HG03469 (cell line): ENCODE results near the gene MRRF.
"Not testable (repeated sequence)": the region's sequence is repeated elsewhere in the genome, so short reads cannot be mapped to it uniquely, and the experiment has no call there.

ENCODE experiments used
- ATAC-seq: cut with Tn5 transposase; IDR thresholded peaks from one replicate; pipeline ENCODE4 v1.9.1; 2021; ENCODE audit warnings: mild to moderate bottlenecking, moderate library complexity, moderate number of reproducible peaks; ENCODE audit not compliant: unreplicated experiment

MRRF gene

GRCh38 chr9:122268041-122268814 lies 3.5 kb downstream of the MRRF start:
- no peak for ATAC-seq

- no peak for ATAC-seq
Observed at GRCh38 chr9:122274055-122274454, 9.4 kb downstream of the MRRF start.

DNA sequence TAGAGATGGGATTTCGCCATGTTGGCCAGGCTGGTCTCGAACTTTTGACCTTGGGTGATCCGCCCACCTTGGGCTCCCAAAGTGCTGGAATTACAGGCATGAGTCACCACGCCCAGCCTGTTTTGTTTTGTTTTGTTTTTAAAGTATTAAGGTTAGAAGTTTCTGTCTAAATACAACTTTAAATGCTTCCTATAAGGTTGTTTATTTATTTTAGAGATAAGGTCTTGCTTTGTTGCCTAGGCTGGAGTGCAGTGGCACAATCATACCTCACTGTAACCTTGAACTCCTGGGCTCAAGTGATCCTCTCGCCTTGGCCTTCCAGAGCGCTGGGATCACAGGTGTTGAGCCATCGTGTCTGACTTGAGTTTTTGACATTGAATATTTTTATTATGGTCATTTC lies 11.4 kb downstream of the MRRF start:
- no peak for ATAC-seq

DNA sequence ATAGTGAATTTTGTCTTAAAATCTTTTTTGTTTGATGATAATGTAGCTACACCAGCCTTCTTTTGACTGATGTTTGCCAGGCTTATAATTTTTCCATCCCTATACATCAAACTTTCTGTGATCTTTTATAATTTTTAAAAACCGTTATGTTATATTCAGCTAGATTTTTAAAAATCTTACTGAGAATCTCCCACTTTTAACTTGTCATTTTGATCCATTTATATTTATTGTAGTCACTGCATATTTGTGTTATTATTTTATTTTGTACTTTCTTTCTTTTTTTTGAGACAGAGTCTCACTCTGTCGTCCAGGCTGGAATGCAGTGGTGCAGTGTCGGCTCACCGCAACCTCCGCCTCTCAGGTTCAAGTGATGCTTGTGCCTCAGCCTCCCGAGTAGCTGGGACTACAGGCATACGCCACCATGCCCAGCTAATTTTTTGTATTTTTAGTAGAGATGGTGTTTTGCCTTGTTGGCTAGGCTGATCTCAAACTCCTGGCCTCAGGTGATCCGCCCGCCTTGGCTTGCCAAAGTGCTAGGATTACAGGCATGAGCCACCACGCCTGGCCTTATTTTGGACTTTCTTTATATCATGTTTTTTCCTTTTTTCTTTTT lies 12.7 kb downstream of the MRRF start:
- no peak for ATAC-seq

DNA sequence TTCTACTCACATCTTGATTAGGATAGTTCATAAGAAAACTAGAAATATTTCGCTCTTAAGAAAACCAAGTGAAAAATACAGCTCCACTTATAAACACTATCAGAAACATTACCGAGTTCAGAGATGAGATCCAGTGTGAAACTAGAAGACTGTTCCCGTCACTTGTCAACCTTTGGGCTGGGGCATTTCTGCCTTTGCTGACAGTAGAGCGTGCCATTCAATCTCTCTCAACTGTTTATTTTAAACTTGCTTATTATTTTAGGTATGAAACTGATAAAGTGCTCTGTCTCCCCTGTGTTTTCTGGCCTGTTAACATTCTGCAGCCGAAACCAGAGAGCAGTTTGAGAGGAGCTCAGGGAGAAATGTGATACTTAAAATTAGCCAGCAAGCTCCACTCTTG lies 16.7 kb downstream of the MRRF start:
- no peak for ATAC-seq

GRCh38 chr9:122286764-122287163 lies 22.1 kb downstream of the MRRF start:
- ATAC-seq, result peak; percentile 57

GRCh38 chr9:122287214-122287720 lies 22.6 kb downstream of the MRRF start:
- no peak for ATAC-seq

DNA sequence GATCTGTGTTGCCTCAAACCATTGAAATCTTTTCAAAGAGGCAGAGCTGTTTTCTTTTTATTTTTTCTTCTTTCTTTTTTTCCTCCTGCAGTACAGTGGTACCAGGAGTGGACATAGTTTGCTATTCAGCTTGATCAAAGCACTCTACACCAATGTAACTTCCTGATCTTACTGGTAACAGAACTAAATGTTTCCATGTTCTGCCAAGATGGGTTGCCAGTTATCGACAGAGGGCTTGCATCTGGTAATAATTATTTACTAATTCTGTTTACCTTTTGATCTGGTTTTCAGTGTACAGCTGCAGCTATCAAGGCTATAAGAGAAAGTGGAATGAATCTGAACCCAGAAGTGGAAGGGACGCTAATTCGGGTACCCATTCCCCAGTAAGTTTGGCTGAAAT lies 26.8 kb downstream of the MRRF start:
- ATAC-seq, result no peak

GRCh38 chr9:122294531-122294930 lies 29.8 kb downstream of the MRRF start:
- ATAC-seq, result no peak

DNA sequence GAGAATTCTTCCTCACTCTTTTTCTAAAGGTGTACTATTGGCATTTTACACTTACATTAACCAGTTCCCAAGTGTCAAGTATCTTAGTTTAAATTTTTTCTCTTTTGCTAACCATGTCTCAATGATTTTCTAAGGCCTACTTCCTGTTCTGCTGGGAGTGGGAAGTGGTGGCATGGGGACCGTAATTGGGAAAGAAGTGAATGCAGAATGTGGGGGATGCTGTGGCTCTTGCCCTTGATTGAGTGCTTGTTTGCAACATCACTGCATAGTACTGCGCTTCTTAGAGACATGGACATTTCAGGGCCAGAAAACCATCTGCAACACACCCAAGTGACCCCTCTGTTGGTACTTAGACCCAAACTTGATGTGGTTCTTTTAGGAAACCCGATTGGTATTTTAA lies 32.8 kb downstream of the MRRF start:
- no peak for ATAC-seq

DNA sequence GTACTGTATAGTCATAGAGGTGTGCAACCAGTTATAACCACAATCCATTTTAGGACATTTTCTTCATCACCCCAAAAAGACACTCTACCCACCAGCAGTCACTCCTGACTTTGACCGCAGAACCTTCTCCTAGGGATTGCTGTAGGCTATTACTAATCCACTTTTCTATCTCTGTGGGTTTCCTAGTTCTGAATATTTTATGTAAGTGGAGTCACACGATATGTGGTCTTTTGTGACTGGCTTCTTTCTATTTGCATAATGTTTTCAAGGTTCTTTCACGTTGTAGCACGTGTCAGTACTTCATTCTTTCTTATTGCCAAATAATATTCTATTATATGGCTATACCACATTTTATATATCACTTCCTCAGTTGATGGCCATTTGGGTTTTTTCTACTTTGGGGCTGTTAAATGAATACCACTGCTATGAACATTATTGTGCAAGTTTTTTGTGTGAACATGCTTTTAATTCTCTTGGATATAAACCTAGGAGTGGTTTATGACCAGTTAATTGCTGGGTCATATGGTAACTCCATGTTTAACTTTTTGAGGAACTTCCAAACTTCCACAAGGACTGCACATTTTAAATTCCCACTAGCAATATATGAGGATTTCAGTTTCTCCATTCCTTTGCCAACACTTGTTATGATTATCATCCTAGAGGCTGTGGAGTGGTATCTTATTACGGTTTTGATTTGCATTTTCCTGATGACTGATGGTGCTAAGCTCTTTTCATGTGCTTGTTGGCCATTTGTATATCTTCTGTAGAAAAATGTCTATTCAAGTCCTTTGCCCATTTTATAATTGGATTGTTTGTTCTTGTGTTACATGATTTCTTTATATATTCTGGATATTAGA lies 37.8 kb downstream of the MRRF start:
- no peak for ATAC-seq

DNA sequence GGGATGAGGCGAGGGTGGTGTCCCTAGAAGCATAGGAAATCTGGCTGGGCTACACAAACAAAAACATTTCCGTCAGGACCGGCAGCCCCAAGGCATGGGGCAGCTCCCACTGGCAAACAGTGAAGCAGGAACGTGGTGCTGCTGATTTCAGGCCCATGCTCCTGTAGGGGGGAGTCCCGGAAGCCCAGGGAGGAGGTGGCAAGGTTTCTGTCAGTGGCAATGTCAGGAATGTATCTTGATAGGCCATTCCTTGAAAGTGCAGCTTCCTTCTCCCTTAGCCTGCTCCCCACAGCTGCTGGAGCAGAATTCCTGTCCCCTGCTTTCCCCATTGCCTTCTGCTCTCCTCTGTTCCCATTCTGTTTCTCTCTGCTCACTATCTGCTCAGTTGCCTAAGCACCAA lies 42.4 kb downstream of the MRRF start:
- ATAC-seq, result no peak

- ATAC-seq, result no peak
Observed at GRCh38 chr9:122307925-122308324, 43.2 kb downstream of the MRRF start.

DNA sequence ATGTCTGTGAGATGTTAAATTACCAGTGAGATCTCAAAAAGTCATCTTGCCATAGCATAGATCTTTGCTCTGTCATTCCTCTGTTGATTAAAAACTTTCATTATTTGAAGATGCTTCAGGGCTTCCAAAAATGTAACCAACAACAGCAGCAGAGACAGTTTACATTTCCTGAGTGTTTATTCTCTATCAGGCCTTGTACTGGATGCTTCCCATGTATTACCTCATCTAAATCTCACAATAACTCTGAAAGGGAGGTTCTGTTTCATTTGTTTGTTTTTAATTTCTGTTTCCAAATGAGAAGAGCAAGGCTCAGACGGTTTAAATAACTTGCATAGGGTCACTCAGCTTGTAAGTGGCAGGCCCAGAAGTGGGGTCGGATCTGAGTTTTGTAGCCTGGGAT lies 45.2 kb downstream of the MRRF start:
- ATAC-seq, result no peak

- ATAC-seq, result no peak
Observed at GRCh38 chr9:122314165-122314564, 49.5 kb downstream of the MRRF start.

GRCh38 chr9:122315534-122315933 lies 50.9 kb downstream of the MRRF start:
- ATAC-seq, result no peak

DNA sequence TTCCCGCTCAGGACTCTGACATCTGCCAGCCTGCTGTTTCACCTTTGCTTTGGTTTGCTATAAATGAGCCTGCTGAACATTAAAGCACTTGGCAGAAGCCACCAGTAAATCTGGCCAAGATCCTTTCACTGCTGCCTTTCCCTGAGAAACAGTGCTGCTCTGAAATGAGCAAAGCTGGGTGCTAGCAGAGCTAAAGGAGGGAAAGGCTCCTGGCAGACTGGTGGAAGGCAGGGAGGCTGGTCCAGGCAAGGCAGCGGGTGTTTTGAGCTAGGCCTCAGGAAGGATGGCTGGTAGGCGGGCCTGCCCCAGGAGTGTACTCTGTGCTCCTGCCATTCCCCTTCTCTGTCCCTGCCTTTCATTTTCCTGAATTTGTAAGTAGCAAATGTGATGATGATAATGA lies 53.6 kb downstream of the MRRF start:
- no peak for ATAC-seq

DNA sequence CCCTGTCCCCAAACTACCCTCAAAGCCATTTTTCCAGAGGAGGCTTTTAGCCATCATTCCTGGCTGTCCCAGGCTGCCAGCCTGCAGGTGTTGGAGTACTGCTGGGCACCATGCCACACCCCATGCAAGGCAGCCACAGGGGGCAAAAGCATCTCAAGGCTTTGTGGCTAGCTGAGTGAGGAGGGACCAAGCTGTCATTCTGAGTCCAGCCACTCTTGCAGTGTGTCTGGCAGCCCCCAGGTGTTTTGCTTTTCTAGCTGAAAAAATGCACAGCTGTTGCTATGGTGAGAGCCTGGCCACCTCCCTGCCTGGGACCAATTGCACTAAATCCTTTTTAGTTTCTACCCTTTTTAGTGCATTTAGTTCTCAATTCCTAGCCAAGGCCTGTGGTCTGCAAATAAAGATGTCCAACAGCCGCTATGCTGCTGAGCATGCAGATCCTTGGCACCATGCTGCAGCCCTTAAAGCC lies 55.8 kb downstream of the MRRF start:
- no peak for ATAC-seq

DNA sequence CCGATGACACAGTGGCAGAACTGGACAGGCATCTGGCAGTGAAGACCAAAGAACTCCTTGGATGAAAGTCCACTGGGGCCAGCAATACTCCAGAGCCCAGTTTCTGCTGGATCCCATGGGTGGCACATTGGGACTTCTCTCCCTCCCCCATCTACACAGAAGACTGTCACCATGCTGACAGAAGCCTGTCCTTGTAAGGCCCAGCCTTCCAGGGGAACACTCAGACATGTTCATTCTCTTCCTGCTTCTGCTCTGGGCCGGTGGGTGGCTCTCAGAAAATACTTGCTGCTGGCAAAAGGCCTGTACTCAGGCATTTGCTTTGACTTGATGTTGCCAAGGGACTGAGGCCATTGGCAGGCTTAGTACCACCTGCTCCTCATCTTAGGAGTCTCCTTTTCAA lies 57.9 kb downstream of the MRRF start:
- ATAC-seq, result no peak

DNA sequence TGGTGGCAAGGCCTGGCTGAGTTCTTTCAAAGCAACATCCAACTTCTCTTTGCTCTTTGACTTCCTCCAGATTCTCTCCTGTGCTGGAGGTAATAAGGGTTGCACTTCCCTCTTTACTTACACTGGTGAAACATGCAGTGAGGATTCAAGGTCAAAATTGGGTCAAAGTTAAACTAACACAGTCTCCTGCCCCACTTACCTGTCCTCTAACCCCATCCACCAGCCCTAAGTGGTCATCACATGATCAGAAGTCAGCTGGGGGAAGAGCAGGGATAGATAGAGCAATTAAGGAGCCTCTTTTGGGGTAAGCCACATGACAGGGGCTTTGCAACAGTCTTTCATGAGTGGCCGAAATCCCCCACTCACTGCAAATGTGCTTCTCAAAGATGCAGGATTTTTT lies 60.0 kb downstream of the MRRF start:
- ATAC-seq, result not testable (repeated sequence)

- ATAC-seq, result no peak
Observed at GRCh38 chr9:122325124-122325523, 60.4 kb downstream of the MRRF start.
